ENCODE measurements around the gene LRRTM1.

DNA sequence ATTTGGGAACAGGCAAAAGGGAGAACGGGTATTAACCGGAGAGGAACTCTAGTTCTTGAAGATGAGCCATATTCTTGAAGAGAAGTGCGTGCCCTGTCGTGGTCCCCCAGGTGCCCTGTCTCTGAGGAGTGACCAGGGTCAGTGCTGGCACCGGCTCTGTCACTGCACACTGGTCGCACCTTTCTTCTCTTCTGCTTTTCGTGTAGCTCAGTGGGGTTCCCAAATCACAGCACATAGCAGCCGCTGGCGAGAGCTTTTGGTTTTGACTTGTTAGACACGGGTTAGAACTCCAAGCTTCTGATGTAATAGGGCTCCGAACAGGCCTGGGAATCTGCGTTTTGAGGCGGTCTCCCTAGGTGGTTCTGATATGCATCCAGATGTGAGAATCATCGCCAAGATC, 18.4 kb upstream of the LRRTM1 start:
- TF ChIP-seq POLR2A (IDR thresholded peaks at IDR 0.05; ENCODE audit: low read depth, low read length) (no peak), POLR2AphosphoS5 (IDR thresholded peaks at IDR 0.05; ENCODE audit: insufficient read depth, low read depth, low read length) (no peak), MAX (IDR thresholded peaks at IDR 0.05; ENCODE audit: insufficient read depth, insufficient read length) (no peak), EZH2 (IDR thresholded peaks at IDR 0.05; ENCODE audit: borderline replicate concordance, low read depth, low read length, severe bottlenecking) (no peak), JUN (IDR thresholded peaks at IDR 0.05; ENCODE audit: borderline replicate concordance, insufficient read depth, insufficient read length, low read depth) (no peak), GATA2 (IDR thresholded peaks at IDR 0.05; ENCODE audit: insufficient read depth, insufficient read length, low read depth, low read length) (no peak)
- TF ChIP-seq, protein P1, sequence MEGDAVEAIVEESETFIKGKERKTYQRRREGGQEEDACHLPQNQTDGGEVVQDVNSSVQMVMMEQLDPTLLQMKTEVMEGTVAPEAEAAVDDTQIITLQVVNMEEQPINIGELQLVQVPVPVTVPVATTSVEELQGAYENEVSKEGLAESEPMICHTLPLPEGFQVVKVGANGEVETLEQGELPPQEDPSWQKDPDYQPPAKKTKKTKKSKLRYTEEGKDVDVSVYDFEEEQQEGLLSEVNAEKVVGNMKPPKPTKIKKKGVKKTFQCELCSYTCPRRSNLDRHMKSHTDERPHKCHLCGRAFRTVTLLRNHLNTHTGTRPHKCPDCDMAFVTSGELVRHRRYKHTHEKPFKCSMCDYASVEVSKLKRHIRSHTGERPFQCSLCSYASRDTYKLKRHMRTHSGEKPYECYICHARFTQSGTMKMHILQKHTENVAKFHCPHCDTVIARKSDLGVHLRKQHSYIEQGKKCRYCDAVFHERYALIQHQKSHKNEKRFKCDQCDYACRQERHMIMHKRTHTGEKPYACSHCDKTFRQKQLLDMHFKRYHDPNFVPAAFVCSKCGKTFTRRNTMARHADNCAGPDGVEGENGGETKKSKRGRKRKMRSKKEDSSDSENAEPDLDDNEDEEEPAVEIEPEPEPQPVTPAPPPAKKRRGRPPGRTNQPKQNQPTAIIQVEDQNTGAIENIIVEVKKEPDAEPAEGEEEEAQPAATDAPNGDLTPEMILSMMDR (IDR thresholded peaks at IDR 0.05; ENCODE audit: extremely low read depth in 1 of 2, insufficient read depth in 1 of 2, low read depth in 1 of 2, low read length in 2 of 2), result no peak
